ENCODE data around the gene DGKA. TPM values are rescaled to one million over a fixed set of nuclear protein-coding genes. Genes with fewer than 3 reads are reported as not detected.

Gene DGKA
- total RNA-seq, 1 donor from 2014 or later = 28.6 TPM

GRCh38 chr12:55926738-55927587 is 4.0 kb upstream of the DGKA start:
- Mint-ChIP-seq H3K9me3 (no peaks in the 10 kb centered on the region), H3K27ac (peak overlapping the region; percentile 100), H3K36me3 (peaks cover 11% of the 10 kb centered on the region), H3K4me1 (ENCODE audit: unreplicated experiment) (peaks cover 36% of the 10 kb centered on the region), H3K27me3 (peaks cover 5% of the 10 kb centered on the region), H3K4me3 (peak overlapping the region; percentile 94)
- peak; percentile 89 for DNase-seq (ENCODE audit: extremely low spot score, unreplicated experiment)
- TF ChIP-seq, protein P1, sequence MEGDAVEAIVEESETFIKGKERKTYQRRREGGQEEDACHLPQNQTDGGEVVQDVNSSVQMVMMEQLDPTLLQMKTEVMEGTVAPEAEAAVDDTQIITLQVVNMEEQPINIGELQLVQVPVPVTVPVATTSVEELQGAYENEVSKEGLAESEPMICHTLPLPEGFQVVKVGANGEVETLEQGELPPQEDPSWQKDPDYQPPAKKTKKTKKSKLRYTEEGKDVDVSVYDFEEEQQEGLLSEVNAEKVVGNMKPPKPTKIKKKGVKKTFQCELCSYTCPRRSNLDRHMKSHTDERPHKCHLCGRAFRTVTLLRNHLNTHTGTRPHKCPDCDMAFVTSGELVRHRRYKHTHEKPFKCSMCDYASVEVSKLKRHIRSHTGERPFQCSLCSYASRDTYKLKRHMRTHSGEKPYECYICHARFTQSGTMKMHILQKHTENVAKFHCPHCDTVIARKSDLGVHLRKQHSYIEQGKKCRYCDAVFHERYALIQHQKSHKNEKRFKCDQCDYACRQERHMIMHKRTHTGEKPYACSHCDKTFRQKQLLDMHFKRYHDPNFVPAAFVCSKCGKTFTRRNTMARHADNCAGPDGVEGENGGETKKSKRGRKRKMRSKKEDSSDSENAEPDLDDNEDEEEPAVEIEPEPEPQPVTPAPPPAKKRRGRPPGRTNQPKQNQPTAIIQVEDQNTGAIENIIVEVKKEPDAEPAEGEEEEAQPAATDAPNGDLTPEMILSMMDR (conservative IDR thresholded peaks at IDR 0.05) = peak; percentile 83

GRCh38 chr12:55927588-55928502 is 3.1 kb upstream of the DGKA start, which contains the start of gene PYM1:
Gene PYM1, minus strand, starts transcription at chr12:55927894. Its CDS starts 133 bp downstream, at chr12:55927761.
- Mint-ChIP-seq H3K36me3 (peaks cover 7% of the 10 kb centered on the region), H3K4me3 (peak within 1 kb of the TSS; percentile 94), H3K27ac (peak within 1 kb of the TSS; percentile 100), H3K27me3 (peaks cover 11% of the 10 kb centered on the region), H3K9me3 (no peaks in the 10 kb centered on the region), H3K4me1 (ENCODE audit: unreplicated experiment) (peaks cover 36% of the 10 kb centered on the region)
- DNase-seq (ENCODE audit: extremely low spot score, unreplicated experiment) = peak; percentile 75
- TF ChIP-seq, protein P1 (conservative IDR thresholded peaks at IDR 0.05) = no peak

- H3K27ac Mint-ChIP-seq = peak overlapping the region; percentile 97
- H3K9me3 Mint-ChIP-seq = no peaks in the 10 kb centered on the region
- H3K36me3 Mint-ChIP-seq = peaks cover 7% of the 10 kb centered on the region
- no peak for DNase-seq (ENCODE audit: extremely low spot score, unreplicated experiment)
- peaks cover 33% of the 10 kb centered on the region for H3K4me1 Mint-ChIP-seq (ENCODE audit: unreplicated experiment)
- H3K4me3 Mint-ChIP-seq = peak overlapping the region; percentile 79
- TF ChIP-seq, protein P1 (conservative IDR thresholded peaks at IDR 0.05) = no peak
- peaks cover 23% of the 10 kb centered on the region for H3K27me3 Mint-ChIP-seq
Measured at GRCh38 chr12:55929306-55929791, 1.6 kb upstream of the DGKA start.

GRCh38 chr12:55931317-55931779 is 386 bp downstream of the DGKA start:
- no peak for DNase-seq (ENCODE audit: extremely low spot score, unreplicated experiment)
- Mint-ChIP-seq H3K9me3 (no peaks in the 10 kb centered on the region), H3K27ac (peak overlapping the region; percentile 97), H3K4me1 (ENCODE audit: unreplicated experiment) (peaks cover 22% of the 10 kb centered on the region), H3K36me3 (peaks cover 4% of the 10 kb centered on the region), H3K27me3 (peaks cover 38% of the 10 kb centered on the region), H3K4me3 (peak overlapping the region; percentile 97)
- TF ChIP-seq, protein P1 (conservative IDR thresholded peaks at IDR 0.05) = no peak

GRCh38 chr12:55931780-55932550 is 1.0 kb downstream of the DGKA start:
- Mint-ChIP-seq H3K9me3 (no peaks in the 10 kb centered on the region), H3K27ac (peak overlapping the region; percentile 97), H3K36me3 (peaks cover 4% of the 10 kb centered on the region), H3K4me3 (peak overlapping the region; percentile 97), H3K27me3 (peaks cover 40% of the 10 kb centered on the region), H3K4me1 (ENCODE audit: unreplicated experiment) (peaks cover 22% of the 10 kb centered on the region)
- TF ChIP-seq, protein P1 (conservative IDR thresholded peaks at IDR 0.05) = no peak
- DNase-seq (ENCODE audit: extremely low spot score, unreplicated experiment) = no peak
